ENCODE data around the gene WDR5B.

- no peak for TF ChIP-seq EZH2 (IDR thresholded peaks at IDR 0.05; ENCODE audit: borderline replicate concordance, low read depth, low read length, severe bottlenecking)
- TF ChIP-seq POLR2AphosphoS5 (IDR thresholded peaks at IDR 0.05; ENCODE audit: insufficient read depth, low read depth, low read length) = no peak
- TF ChIP-seq CTCF (IDR thresholded peaks at IDR 0.05; ENCODE audit: extremely low read depth in 1 of 2, insufficient read depth in 1 of 2, low read depth in 1 of 2, low read length in 2 of 2) = no peak
- no peak for TF ChIP-seq POLR2A (IDR thresholded peaks at IDR 0.05; ENCODE audit: low read depth, low read length)
- no peak for TF ChIP-seq MAX (IDR thresholded peaks at IDR 0.05; ENCODE audit: insufficient read depth, insufficient read length)
These were observed 638 bp downstream of the WDR5B start for GRCh38 chr3:122415104-122415744.

Measured in endothelial cell of umbilical vein (primary cell).